Inflammatory macrophage (primary cell): ENCODE results near the gene FHIP1A.

Experiments used
- DNase-seq, 2 donors: peaks; one replicate each; pipeline ENCODE4 v3.0.0-alpha.2; 2020 to 2022

The FHIP1A gene

DNA sequence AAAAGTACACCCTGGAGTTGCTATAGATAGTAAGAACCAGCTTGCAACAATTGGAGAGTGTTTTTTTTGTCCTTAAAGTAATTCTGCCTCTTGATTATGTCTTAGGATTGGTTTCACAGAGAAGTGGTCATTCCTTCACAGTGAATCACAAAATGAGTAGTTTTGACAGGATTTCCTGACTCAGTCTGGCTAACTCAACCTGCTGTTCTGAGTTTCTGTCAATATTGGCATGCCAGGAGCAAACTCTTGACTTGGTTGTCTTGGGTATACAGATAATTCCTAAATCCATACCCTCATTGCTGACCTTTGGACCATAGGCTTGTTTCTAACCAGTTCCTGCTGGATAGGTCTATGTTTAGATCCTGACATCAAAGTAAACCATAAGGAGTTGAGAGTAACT, 9.4 kb downstream of the FHIP1A start:
- no peak for DNase-seq

DNA sequence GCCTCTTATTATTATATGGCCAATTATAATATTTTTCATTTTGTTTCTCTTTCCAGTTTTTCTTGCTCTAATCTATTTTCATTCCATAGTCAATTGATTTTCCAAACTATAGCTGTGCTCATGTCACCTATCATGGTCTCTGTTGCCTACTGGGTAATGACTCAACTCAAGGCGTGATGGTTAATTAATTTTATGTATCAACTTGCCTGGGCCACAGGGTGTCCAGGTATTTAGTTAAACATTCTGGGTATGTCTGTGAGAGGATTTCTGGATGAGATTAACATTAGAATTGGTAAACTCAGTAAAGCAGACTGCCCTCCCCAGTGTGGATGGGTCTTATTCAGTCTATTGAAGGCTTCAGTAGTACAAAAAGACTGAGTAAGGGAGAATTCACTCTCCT, 9.9 kb downstream of the FHIP1A start:
- DNase-seq = no peak

DNA sequence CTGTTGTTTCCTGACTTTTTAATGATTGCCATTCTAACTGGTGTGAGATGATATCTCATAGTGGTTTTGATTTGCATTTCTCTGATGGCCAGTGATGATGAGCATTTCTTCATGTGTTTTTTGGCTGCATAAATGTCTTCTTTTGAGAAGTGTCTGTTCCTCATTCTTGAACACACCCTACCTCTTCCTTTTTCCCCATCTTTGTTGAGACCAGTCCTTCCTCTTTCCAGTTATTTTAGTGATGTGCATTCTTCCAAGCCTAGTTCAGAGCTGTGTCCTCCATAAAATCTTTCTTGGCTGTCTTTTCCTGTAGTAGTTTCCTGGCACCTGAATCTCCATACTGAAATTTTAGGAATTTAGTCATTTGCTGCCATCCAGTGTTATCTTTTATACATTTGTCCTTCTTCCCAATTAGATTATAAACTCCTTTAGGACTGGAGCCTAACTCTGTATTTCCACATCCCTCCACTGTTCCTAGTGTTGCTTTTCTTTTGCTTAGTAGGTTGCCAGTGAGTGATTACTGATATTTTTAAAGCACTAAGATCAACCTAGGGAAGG, 11.4 kb downstream of the FHIP1A start:
- peak in 1 of 2 donors; percentile 52 for DNase-seq

DNA sequence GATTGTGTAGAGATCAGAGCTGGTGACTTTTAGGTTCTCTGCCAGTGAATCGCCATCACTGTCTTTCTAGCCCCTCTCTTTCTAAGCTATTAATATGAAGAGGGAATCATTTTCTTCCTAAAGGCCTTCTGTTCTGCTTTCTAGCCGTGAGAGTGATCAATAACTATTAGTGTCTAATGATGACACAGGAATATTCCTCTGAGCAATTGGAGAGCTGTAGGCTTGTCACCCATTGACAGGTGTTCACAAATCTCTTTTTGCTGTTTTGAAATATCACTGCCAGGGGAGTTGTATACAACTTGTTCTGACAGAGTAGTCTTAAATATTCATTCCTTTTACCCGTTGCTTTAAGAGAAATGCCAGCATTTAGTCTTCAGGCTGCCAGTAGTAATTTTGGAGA, 13.9 kb downstream of the FHIP1A start:
- DNase-seq = no peak

DNA sequence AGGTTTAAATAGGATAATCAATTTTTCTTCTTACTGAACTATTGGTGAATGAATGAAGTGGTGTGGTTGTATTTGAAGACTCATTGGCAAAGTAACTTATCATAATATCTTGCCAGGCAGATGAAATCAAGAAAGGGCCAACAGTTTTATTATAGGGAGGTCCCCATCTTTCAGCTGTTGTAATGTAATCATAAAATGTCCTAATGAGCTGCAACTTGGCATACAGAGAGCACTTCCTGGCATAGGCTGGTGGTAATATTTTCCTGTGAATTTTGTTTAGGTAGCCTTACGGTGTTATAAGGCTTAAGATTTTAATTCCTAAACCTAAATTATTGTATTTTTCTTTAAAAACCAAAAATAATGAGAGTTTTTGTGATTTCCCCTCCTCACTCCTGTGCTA, 17.5 kb downstream of the FHIP1A start:
- no peak for DNase-seq

DNA sequence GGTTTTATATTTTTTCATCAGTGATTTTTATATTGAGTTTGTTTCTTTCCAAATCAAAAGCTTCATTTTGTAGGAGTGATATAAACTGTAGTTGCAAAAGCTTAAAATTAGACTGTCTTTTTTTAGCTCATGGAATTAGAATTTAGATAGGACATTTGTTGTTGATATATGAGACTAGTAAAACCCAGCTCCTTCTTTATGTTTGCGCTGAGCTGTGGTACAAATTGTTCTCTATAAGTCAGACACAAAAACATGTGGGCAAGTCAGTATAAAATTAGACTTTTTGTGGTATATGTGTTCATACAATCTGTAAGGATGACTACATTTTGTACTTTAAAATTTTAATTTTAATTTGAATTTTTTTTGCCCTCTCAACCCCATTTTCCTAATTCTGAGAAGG, 18.3 kb downstream of the FHIP1A start:
- no peak for DNase-seq

DNA sequence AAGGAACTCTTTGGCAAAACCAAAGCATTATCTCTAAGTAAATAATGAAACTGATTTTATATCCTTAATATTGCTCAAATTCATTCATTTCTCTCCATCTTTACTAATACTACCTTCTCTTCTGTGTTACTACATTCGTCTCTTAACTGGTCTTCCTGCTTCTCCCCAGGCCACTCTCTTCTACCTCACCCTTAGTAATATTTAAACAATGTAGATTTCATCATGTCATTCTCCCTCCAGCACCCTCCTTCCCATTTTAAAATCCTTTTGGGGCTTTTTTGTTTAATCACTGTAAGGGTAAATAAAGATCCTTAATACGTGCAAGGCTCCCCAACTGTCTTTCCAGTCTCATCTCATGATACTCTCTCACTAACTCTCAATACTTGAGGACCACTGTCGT, 19.4 kb downstream of the FHIP1A start:
- DNase-seq = no peak

DNA sequence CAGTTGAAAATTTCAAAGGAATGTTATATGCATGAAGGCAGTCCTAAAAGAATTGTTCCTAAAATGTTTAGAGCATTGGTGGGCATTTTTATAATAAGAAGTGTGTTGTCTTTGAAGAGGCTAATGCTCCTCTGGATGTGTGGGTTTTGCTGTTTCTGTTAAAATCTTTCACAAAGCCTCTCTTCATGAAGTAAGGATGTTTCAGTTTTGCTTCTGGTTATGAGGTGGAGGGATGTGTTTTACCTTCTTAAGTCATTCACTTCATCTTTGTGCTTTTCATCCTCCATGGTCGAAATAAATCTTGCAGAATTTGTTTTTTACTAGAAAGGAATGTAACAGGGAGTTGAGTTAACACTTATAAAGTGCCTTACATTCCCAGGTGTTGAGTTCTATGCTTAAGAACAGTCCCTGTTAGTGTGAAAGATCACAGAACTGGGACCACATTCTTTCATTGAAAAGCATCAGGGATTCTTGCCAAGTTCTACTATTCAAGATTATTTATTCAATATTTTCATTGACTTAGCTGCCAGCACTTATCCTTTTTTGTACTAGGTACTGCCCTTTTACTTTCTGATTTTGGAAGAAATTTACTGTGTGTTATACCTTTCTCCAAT, 21.1 kb downstream of the FHIP1A start:
- no peak for DNase-seq

DNA sequence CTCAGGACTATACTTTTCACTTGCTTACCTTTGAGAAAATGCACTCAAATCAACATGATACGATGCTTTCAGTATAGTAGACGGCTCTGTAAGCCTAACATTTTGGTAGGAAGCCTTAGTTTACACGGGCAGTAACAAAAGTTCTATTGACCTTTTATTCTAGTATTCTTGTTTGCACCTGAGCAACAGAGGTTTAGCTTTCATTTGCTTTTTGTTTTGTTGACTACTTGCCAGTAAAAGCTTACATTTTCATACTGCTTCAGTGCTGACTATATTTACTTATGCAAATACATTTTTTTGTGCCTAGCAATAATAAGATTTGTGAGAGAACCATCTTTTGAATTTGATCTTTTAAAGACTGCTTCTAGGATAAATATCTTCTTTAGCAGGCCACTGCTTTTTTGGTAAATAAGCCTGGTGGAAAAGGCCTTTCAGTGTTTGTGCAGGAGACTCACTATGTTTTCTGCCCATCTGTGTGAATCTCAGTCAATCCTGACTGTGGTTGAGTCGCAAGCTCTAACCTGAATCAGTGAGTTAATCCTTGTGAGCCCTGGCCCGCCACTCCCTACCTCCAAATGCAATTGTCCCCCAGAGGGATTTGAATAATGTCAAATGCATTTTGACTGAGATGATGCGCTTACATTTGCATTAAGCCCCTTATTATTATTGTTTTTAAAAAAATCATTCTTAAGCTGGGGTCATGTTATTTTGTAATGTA, 21.9 kb downstream of the FHIP1A start:
- DNase-seq = no peak

DNA sequence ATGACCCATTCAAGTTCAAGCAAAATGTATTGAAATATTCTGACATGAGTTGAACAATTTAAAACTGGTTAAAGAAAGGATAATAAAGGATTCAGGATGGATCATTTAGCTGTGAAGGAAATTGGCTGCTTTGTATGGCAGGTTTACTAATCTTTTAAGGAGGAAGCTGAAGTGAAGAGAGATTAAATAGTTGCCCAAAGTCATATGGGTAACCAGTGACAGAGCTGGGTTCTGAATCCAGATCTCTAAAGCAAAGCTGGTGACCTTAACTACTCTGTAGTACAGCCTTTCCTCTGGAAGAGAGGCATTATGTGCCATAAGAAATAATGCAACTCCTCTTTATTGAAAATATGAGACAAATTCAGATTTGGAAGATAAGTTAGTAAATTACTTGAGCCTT, 22.8 kb downstream of the FHIP1A start:
- DNase-seq = no peak

DNA sequence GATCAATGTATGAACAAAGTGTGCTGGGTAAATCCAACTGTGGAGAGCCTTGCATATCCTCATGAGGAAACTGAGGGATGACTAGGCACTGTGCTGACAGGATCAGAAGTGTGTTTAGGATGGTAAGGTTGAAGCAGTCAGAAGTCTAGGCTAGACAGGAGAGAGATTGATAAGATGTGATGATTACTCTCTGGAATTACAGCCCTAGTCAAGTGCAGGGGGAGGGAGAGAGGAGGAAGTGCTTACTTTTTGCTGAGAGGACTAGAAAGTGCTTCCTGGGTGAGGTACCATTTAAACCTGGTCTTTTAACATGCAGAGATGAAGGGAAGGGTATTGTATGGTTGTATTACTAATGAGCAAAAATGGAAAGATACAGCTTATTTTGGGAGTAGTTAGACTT, 23.7 kb downstream of the FHIP1A start:
- DNase-seq = no peak

DNA sequence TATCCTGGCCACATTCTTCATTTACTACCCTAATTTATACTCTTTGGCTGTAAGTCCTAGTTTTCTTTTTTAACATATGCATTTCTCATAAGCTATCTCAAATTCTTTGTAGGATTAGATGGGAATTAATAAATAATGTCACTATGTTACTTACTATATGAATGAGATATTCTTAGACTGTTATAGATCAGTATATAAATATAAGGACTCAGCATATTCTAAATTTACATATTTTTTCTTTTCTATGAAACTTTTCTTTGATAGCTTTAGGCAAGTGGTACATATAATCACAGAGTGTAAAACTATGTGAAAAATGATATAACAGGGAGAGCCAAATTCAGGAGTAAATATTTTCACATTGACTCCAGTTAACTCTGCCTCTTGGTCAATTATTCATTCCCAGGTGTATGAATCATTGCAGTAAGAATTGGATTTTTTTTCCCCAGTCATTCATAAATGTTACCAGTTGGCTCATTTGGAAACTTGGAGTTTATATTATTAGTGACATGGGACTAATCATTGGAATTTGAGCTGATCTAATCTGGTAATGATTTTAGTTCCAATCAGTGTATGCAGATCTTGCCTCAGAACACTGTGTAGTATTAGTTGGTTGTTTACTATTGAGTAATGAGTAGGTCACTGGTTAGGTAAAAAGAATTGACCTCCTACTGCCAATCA, 25.3 kb downstream of the FHIP1A start:
- no peak for DNase-seq

DNA sequence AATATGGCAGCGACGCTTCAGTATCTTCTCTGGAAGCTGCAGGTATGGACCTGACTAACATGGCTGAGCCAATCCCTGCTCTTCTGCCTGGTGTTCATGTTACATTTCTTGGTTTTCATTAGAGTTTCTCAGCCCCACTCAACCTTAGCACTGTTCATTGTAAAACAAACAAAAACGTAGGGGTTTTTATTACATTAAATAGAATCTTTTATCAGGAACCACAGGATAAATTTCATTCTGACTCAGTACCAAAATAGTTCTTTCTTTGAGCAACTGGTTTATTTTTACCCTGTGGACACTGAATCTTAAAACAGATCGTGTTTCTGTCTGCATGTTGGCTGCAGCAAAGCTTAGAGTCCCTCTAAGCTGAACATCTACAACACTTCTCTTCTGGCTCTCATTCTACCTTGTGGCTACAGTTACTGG, 27.1 kb downstream of the FHIP1A start:
- DNase-seq = no peak

DNA sequence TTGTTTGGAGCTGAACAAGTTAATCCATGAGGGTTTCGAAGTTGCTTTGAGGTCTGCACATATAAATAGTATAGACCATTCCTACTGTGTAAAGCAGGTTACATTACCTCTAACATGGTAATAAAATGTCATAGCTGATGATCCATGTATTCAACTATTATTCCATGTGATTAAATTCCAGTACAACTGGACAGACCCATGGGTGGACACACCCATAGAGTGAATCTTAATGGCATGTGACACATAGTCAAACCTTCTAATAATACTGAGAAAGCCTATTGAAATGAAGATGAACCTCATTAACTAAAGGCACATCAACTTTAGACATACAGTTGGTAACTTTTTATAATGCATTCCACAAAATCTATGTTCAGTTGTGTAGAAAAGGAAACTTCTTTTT, 28.5 kb downstream of the FHIP1A start:
- no peak for DNase-seq

DNA sequence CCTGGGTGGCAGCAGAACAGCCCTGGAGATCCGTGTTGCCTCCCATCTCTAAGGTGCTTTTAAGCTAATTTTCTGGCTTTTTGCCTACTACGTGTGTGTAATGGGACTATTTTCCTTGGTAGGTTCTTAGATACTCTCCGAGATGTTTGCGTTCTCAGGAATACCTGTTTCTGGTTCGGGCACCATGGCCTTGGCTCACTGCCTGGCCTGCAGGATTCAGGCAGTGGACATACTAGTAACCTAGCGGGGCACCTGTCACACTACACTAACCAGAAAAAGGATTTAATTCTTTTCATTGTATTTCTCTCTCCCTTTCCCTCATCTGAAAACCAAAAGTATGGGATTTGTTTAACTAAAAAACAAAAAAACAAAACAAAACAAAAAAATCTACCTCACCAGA, 29.2 kb downstream of the FHIP1A start:
- DNase-seq = no peak

DNA sequence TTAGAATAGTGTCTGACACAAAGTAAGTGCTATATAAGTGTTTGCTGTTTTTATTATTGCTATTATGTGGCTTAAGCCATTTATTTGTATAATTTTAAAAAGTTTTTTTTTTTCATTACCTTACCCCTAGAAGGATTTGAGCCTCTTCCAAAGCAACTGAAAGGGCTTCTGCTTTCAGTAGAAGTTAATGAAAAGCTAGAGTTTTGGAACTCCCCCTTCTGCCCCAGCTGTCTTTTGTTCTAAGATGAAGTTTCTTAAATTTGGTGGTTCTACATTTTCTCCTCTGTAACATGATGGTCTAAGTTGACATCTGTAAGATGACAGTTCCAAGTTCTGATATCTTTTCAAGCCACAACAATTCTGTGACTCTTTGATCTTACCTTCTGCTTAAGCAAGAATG, 30.3 kb downstream of the FHIP1A start:
- no peak for DNase-seq

DNA sequence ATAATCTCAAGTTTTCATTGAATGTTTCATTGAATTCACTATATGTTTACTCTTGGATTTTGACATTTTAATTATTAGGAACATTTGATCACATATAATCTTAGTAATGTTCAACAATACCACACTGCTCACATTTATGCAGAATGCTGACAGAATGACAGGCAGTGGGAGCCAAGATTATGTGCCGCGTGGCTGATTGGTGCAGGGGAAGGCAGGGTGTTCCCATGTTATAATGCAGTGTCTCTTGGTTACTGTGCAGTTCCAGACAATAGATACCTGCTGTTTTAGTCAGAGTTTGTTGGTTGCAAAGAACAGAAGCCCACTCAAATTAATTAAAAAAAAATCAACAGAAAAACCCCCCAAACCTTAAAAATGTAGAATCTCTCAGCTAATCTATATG, 33.0 kb downstream of the FHIP1A start:
- no peak for DNase-seq

DNA sequence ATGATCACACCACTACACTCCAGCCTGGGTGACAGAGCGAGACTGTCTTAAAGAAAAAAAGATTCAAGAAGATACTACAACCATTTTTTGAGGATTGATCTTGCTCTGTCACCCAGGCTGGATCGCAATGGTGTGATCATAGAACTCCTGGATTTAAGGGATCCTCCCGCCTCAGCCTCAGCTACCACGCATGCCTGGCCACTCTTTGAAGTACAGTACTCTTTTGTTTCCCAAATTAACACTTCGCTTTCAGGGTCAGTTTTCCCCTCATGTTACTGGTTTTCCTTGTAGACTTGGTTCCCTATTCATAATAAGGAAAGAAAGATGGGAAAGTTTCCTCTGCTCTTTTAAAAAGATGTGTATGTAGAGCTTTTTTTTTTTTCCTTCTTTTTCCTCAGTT, 34.3 kb downstream of the FHIP1A start:
- no peak for DNase-seq

DNA sequence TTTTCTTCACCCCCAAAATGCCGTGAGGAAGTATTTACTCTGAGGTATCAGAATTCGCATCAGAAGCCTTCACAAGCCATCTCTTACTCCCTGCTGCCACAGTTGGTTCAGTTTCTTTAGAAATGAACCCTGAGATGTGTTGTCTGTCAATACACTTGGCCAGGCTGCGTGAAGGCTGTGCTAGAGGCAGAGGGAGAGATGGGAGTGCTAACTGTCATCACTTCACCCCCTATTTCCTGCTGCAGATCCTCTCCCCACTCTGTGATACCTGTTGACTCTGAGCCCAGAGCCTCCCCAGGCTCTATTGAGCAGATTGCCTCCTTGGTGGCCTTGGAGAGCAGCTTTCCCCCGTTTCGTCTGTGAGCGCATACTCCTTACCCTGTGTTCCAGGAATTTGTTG, 34.8 kb downstream of the FHIP1A start:
- DNase-seq = no peak

DNA sequence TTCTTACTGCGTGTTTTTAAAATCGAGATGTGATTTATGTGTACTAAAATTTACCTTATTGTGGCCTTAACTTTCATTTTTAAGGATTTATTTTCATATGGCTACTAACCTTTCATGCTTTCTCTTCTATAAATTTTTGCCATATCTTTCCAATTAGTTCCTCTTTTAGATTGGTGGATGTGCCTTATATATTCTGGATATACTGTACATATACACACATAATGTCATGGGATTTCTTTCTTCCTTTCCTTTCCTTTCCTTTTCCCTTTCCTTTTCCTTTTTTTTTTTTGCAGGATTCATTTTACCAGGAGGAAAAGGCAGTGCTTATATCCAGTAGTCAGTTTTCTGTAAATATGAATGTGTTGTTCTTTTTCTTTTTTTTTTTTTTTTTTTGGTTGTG, 37.2 kb downstream of the FHIP1A start:
- DNase-seq = no peak

DNA sequence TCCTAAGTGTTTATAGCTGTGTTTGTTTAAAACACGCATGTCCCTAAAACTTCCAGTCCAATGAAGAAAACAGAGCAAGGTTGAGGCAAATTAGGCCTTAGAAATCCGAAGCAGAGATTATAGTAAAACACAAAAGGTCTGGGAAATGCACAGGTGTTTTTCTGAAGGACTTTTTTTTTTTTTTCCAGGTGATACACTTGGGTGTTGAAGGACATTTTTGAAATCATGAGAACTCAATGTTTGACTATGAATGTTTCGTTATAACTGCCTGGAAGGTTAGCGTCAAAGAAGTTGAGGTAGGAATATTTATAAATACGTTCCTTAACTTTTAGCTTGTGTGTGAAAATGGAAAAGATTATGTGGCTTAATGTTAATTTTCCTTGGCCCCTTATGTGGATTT, 45.5 kb downstream of the FHIP1A start:
- no peak for DNase-seq

DNA sequence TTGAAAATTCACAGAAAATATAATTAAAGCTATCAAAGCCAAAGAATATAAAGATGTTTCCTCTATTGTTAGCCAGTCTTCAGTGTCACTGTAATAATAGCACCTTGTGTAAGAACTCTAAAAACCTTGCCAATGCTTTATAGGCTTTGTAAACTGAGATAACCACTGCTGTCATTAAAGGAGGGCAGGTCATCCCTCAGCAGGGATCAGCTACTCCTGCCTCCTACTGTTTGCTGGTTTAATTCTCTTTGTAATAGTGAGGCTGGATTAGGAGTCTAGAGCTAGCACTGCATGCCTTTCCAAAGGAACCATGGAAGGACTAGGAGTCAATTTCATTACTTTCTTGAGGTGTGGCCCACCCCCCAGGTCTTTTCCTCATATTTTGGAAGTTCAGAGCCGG, 46.2 kb downstream of the FHIP1A start:
- no peak for DNase-seq

DNA sequence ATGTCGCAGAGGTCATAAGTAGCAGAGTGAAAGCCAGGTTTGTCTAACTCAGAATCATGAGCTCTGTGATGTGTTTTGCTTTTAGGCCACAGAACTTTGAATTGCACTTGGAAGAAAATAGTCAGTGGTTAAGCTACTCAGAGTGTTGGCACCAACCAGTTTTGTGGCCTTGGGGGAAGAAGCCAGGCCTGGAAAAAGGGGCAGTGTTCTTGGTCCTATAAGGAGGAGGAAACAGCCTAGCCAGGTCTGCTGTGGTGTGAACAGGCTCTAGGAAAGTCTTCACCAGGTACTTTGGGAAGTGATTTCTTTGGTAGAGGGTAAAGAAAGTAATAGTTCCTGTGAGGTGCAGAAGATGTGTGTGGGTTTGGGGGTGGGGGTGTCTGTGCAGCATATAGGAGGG, 49.2 kb downstream of the FHIP1A start:
- DNase-seq = no peak
